SKM-1 (cell line): Measurements from ENCODE around the gene ANKRD61.
A peak's percentile ranks its signal among the peaks of the same experiment; 100 is the strongest.
"Not testable (repeated sequence)": the region's sequence is repeated elsewhere in the genome, so short reads cannot be mapped to it uniquely, and the experiment has no call there.

Experiments used
- DNase-seq: peaks from one replicate; lab custom pipeline; 2025; ENCODE audit not compliant: unreplicated experiment; lab: John Stamatoyannopoulos, UW

Gene ANKRD61

GRCh38 chr7:6031567-6031966, 391 bp downstream of the ANKRD61 start:
- no peak for DNase-seq

GRCh38 chr7:6032167-6032566, 991 bp downstream of the ANKRD61 start:
- DNase-seq: no peak

- no peak for DNase-seq
Observed at GRCh38 chr7:6032641-6033040, 1.5 kb downstream of the ANKRD61 start.

- no peak for DNase-seq
Observed at GRCh38 chr7:6035165-6035564, 4.0 kb downstream of the ANKRD61 start.

- DNase-seq: no peak
Observed at GRCh38 chr7:6035686-6036085, 4.5 kb downstream of the ANKRD61 start.

GRCh38 chr7:6049780-6050179, 18.6 kb downstream of the ANKRD61 start:
- DNase-seq: no peak

GRCh38 chr7:6051185-6051584, 20.0 kb downstream of the ANKRD61 start:
- DNase-seq: not testable (repeated sequence)

- DNase-seq: no peak
Observed at GRCh38 chr7:6056616-6057015, 25.4 kb downstream of the ANKRD61 start.

- DNase-seq: no peak
Observed at GRCh38 chr7:6057316-6058129, 26.3 kb downstream of the ANKRD61 start.

- DNase-seq: not testable (repeated sequence)
Observed at GRCh38 chr7:6059941-6060340, 28.8 kb downstream of the ANKRD61 start.

GRCh38 chr7:6071406-6071805, 40.2 kb downstream of the ANKRD61 start:
- DNase-seq: no peak

- peak; percentile 44 for DNase-seq
Observed at GRCh38 chr7:6074612-6075380, 43.6 kb downstream of the ANKRD61 start.

- no peak for DNase-seq
Observed at GRCh38 chr7:6078548-6078947, 47.4 kb downstream of the ANKRD61 start.

GRCh38 chr7:6083047-6083446, 51.9 kb downstream of the ANKRD61 start:
- DNase-seq: not testable (repeated sequence)
